GM19023 (cell line): ENCODE data around the gene FCGBP.
"Not testable (repeated sequence)": the region's sequence is repeated elsewhere in the genome, so short reads cannot be mapped to it uniquely, and the experiment has no call there.

Experiments used
- ATAC-seq: cut with Tn5 transposase; IDR thresholded peaks from one replicate; pipeline ENCODE4 v1.9.1; 2021; ENCODE audit warnings: mild to moderate bottlenecking, moderate library complexity; ENCODE audit not compliant: unreplicated experiment

FCGBP gene

GRCh38 chr19:39919976-39920375 is 14.5 kb downstream of the FCGBP start:
- no peak for ATAC-seq

- no peak for ATAC-seq
Measured at GRCh38 chr19:39918183-39918651, 16.2 kb downstream of the FCGBP start.

GRCh38 chr19:39917561-39918182 is 16.8 kb downstream of the FCGBP start:
- no peak for ATAC-seq

- no peak for ATAC-seq
Measured at GRCh38 chr19:39916851-39917396, 17.5 kb downstream of the FCGBP start.

- no peak for ATAC-seq
Measured at GRCh38 chr19:39916236-39916635, 18.2 kb downstream of the FCGBP start.

GRCh38 chr19:39915848-39916215 is 18.6 kb downstream of the FCGBP start:
- ATAC-seq: no peak

- no peak for ATAC-seq
Measured at GRCh38 chr19:39915101-39915847, 19.2 kb downstream of the FCGBP start.

- no peak for ATAC-seq
Measured at GRCh38 chr19:39913682-39914333, 20.6 kb downstream of the FCGBP start.

GRCh38 chr19:39908803-39909202 is 25.6 kb downstream of the FCGBP start:
- ATAC-seq: no peak

GRCh38 chr19:39906820-39907611 is 27.4 kb downstream of the FCGBP start:
- ATAC-seq: no peak

GRCh38 chr19:39906283-39906682 is 28.2 kb downstream of the FCGBP start:
- no peak for ATAC-seq

GRCh38 chr19:39903486-39904091 is 30.8 kb downstream of the FCGBP start:
- ATAC-seq: not testable (repeated sequence)

- ATAC-seq: not testable (repeated sequence)
Measured at GRCh38 chr19:39902326-39902725, 32.1 kb downstream of the FCGBP start.

- ATAC-seq: not testable (repeated sequence)
Measured at GRCh38 chr19:39901681-39902080, 32.8 kb downstream of the FCGBP start.

- ATAC-seq: not testable (repeated sequence)
Measured at GRCh38 chr19:39898858-39899257, 35.6 kb downstream of the FCGBP start.

GRCh38 chr19:39897511-39898245 is 36.8 kb downstream of the FCGBP start:
- ATAC-seq: not testable (repeated sequence)

GRCh38 chr19:39895096-39895495 is 39.3 kb downstream of the FCGBP start:
- ATAC-seq: not testable (repeated sequence)

GRCh38 chr19:39894236-39894606 is 40.2 kb downstream of the FCGBP start:
- ATAC-seq: not testable (repeated sequence)

- not testable (repeated sequence) for ATAC-seq
Measured at GRCh38 chr19:39893366-39894235, 40.8 kb downstream of the FCGBP start.
